GM19193 (cell line): ENCODE measurements around the gene CD3E.

Source experiments
- POLR2A ChIP-seq: IDR thresholded peaks from 4 replicates; pipeline ENCODE4 v1.6.1; 2011; ENCODE audit not compliant: insufficient read depth, insufficient read length; ENCODE audit errors: extremely low read depth

Gene CD3E

GRCh38 chr11:118339281-118339961 lies 34.9 kb downstream of the CD3E start:
- no peak for TF ChIP-seq POLR2A

GRCh38 chr11:118340449-118340848 lies 35.9 kb downstream of the CD3E start:
- TF ChIP-seq POLR2A: no peak

- TF ChIP-seq POLR2A: no peak
These were observed 36.7 kb downstream of the CD3E start for GRCh38 chr11:118341261-118341660.

GRCh38 chr11:118341815-118342489 lies 37.4 kb downstream of the CD3E start:
- no peak for TF ChIP-seq POLR2A

- no peak for TF ChIP-seq POLR2A
These were observed 38.1 kb downstream of the CD3E start, which contains the start of gene CD3D for GRCh38 chr11:118342503-118343161. TSS of gene CD3D (minus strand) at chr11:118342705. CDS start at chr11:118342607, 98 bp downstream.

- no peak for TF ChIP-seq POLR2A
These were observed 38.7 kb downstream of the CD3E start for GRCh38 chr11:118343248-118343647.

GRCh38 chr11:118343981-118344515 lies 39.5 kb downstream of the CD3E start, which contains the start of gene CD3G:
TSS of gene CD3G (plus strand) at chr11:118344344. CDS start at chr11:118344424, 80 bp downstream.
- TF ChIP-seq POLR2A: no peak

GRCh38 chr11:118349475-118349874 lies 44.9 kb downstream of the CD3E start:
- TF ChIP-seq POLR2A: no peak

GRCh38 chr11:118353084-118353710 lies 48.7 kb downstream of the CD3E start:
- no peak for TF ChIP-seq POLR2A

GRCh38 chr11:118358071-118358470 lies 53.5 kb downstream of the CD3E start:
- no peak for TF ChIP-seq POLR2A

- TF ChIP-seq POLR2A: peak; percentile 97
These were observed 54.9 kb downstream of the CD3E start, which contains the start of gene UBE4A for GRCh38 chr11:118359295-118359958. TSS of gene UBE4A (plus strand) at chr11:118359600. CDS start at chr11:118365081, 5,481 bp downstream.

GRCh38 chr11:118364956-118365615 lies 60.6 kb downstream of the CD3E start:
- no peak for TF ChIP-seq POLR2A
